ENCODE data around the gene ASAH2.

- TF ChIP-seq POLR2AphosphoS5 (IDR thresholded peaks at IDR 0.05; ENCODE audit: low read depth, low read length) (no peak), POLR2A (IDR thresholded peaks at IDR 0.05; ENCODE audit: low read depth, low read length) (no peak), POU2F2 (IDR thresholded peaks at IDR 0.05; ENCODE audit: low read depth, low read length) (no peak), PAX5 (IDR thresholded peaks at IDR 0.05; ENCODE audit: insufficient read depth, low read length, severe bottlenecking) (no peak)
Measured at GRCh38 chr10:50293513-50294313, 42.4 kb upstream of the ASAH2 start.
